H1 (cell line): ENCODE data around the gene COQ9. TPM values are rescaled to one million over a fixed set of nuclear protein-coding genes. Genes with fewer than 3 reads are reported as not detected.

ENCODE experiments used
- CTCF ChIA-PET: fragments of 300-600 bp; sonication (Branson Sonifier 250); formaldehyde crosslinking; loops from one replicate; lab custom pipeline; 2021; ENCODE audit not compliant: partially characterized antibody; lab: Charles Lee
- POLR2A ChIA-PET: fragments of 300-600 bp; sonication (Branson Sonifier 250); formaldehyde crosslinking; loops from one replicate; lab custom pipeline; 2021; ENCODE audit warnings: inconsistent platforms; ENCODE audit not compliant: partially characterized antibody; lab: Charles Lee
- DNase-seq, 2 experiments: peaks; one replicate each; pipeline versions ENCODE4 v3.0.0 to v3.0.0-alpha.2; 2010 to 2022; ENCODE audit warnings: low spot score in 2 of 2, low read depth in 1 of 2, mixed read lengths in 1 of 2
- FAIRE-seq: peaks from 2 replicates; lab custom pipeline; 2011; peaks lifted over from hg19 to GRCh38; lab: Jason Lieb, UNC
- H2AFZ ChIP-seq: 2 replicates; pipeline ENCODE4 v1.8.1; 2012; ENCODE audit warnings: low read length, inconsistent platforms
- H2AK5ac ChIP-seq: 2 replicates; pipeline ENCODE4 v1.6.1; 2013; ENCODE audit warnings: low read depth, low read length
- H2BK120ac ChIP-seq: replicated peaks from 2 replicates; pipeline ENCODE3; 2013; ENCODE audit warnings: low read depth, low read length, inconsistent platforms
- H2BK12ac ChIP-seq: 2 replicates; pipeline ENCODE4 v1.6.1; 2013; ENCODE audit warnings: low read depth, low read length
- H2BK15ac ChIP-seq: 2 replicates; pipeline ENCODE4 v1.6.1; 2013; ENCODE audit warnings: low read length
- H2BK20ac ChIP-seq: 2 replicates; pipeline ENCODE4 v1.6.1; 2013; ENCODE audit warnings: low read length
- H2BK5ac ChIP-seq: 2 replicates; pipeline ENCODE4 v1.6.1; 2013; ENCODE audit warnings: low read depth, low read length
- H3K14ac ChIP-seq: 2 replicates; pipeline ENCODE4 v1.6.1; 2013; ENCODE audit warnings: inconsistent platforms; ENCODE audit not compliant: insufficient read length
- H3K18ac ChIP-seq: 2 replicates; pipeline ENCODE4 v1.6.1; 2013; ENCODE audit warnings: low read length; ENCODE audit errors: extremely low read depth
- H3K23ac ChIP-seq: 2 replicates; pipeline ENCODE4 v1.6.1; 2013; ENCODE audit warnings: inconsistent platforms; ENCODE audit not compliant: insufficient read length
- H3K23me2 ChIP-seq: 2 replicates; pipeline ENCODE4 v1.6.1; 2013; ENCODE audit warnings: low read depth, low read length
- H3K27ac ChIP-seq: 2 replicates; pipeline ENCODE4 v1.6.1; 2011; ENCODE audit warnings: low read depth, low read length, inconsistent platforms
- H3K27me3 ChIP-seq, 4 experiments: replicated peaks in 1 of 4; 1 replicate in 1 of 4; 2 replicates in 3 of 4; pipeline versions ENCODE4 v1.6.1 to v1.8.1; 2011 to 2013; ENCODE audit warnings: low read length in 3 of 4, mild to moderate bottlenecking in 3 of 4, inconsistent platforms in 2 of 4, mixed read lengths in 2 of 4, moderate library complexity in 1 of 4; ENCODE audit not compliant: control insufficient read depth in 3 of 4, insufficient read depth in 3 of 4; ENCODE audit errors: extremely low read depth in 1 of 4
- H3K36me3 ChIP-seq, 4 experiments: 2 replicates each; pipeline versions ENCODE4 v1.6.1 to v1.8.1; 2011 to 2013; ENCODE audit warnings: mild to moderate bottlenecking in 4 of 4, low read length in 3 of 4, moderate library complexity in 2 of 4, control low read depth in 1 of 4, inconsistent platforms in 1 of 4; ENCODE audit not compliant: insufficient read depth in 4 of 4, control insufficient read depth in 2 of 4
- H3K4ac ChIP-seq: replicated peaks from 2 replicates; pipeline ENCODE3; 2013; ENCODE audit warnings: low read length, low read depth, mixed read lengths, inconsistent platforms; ENCODE audit not compliant: insufficient read length
- H3K4me1 ChIP-seq, 4 experiments: replicated peaks in 1 of 4; 1 replicate in 1 of 4; 2 replicates in 3 of 4; pipeline versions ENCODE4 v1.6.1 to v1.8.1; 2011 to 2013; ENCODE audit warnings: low read length in 3 of 4, inconsistent platforms in 2 of 4, mixed read lengths in 1 of 4; ENCODE audit not compliant: insufficient read depth in 4 of 4, control insufficient read depth in 3 of 4
- H3K4me2 ChIP-seq, 2 experiments: 2 replicates each; pipeline versions ENCODE4 v1.6.1 to v1.8.1; 2011 to 2013; ENCODE audit warnings: low read depth in 2 of 2, low read length in 2 of 2, control low read depth in 1 of 2, inconsistent platforms in 1 of 2, mild to moderate bottlenecking in 1 of 2; ENCODE audit not compliant: insufficient read depth in 1 of 2
- H3K4me3 ChIP-seq, 4 experiments: fragments of 200-600, 300-600 bp in 1 of 4; sonication (generic), shearing (Covaris generic), sonication (Bioruptor Twin) in 1 of 4; 2 replicates each; pipeline versions ENCODE4 v1.5.1 to v1.8.1; 2011 to 2016; ENCODE audit warnings: low read length in 4 of 4, low read depth in 3 of 4, control low read depth in 2 of 4, inconsistent platforms in 2 of 4, mild to moderate bottlenecking in 2 of 4, mixed read lengths in 1 of 4, moderate library complexity in 1 of 4; ENCODE audit not compliant: insufficient read depth in 2 of 4; ENCODE audit errors: extremely low read depth in 1 of 4
- H3K56ac ChIP-seq: replicated peaks from 2 replicates; pipeline ENCODE3; 2013; ENCODE audit warnings: low read depth, mild to moderate bottlenecking, mixed read lengths, low read length, inconsistent platforms; ENCODE audit not compliant: insufficient read length
- H3K79me1 ChIP-seq: 2 replicates; pipeline ENCODE4 v1.6.1; 2013; ENCODE audit warnings: low read depth, low read length, control low read depth
- H3K79me2 ChIP-seq, 2 experiments: 2 replicates each; pipeline versions ENCODE4 v1.6.1 to v1.8.1; 2012 to 2013; ENCODE audit warnings: low read length in 2 of 2, mild to moderate bottlenecking in 2 of 2, inconsistent platforms in 1 of 2; ENCODE audit not compliant: insufficient read depth in 2 of 2, control insufficient read depth in 1 of 2
- H3K9ac ChIP-seq, 4 experiments: replicated peaks in 1 of 4; 1 replicate in 1 of 4; 2 replicates in 3 of 4; pipeline versions ENCODE4 v1.6.1 to v1.8.1; 2011 to 2013; ENCODE audit warnings: low read depth in 3 of 4, low read length in 3 of 4, control low read depth in 2 of 4, mild to moderate bottlenecking in 2 of 4, moderate library complexity in 2 of 4, inconsistent platforms in 1 of 4; ENCODE audit errors: extremely low read depth in 1 of 4
- H3K9me3 ChIP-seq, 2 experiments: 2 replicates each; pipeline versions ENCODE4 v1.6.1 to v1.8.1; 2012 to 2013; ENCODE audit warnings: mild to moderate bottlenecking in 2 of 2, moderate library complexity in 2 of 2, control low read depth in 1 of 2, inconsistent platforms in 1 of 2, low read depth in 1 of 2, low read length in 1 of 2, mixed read lengths in 1 of 2; ENCODE audit not compliant: insufficient read depth in 2 of 2
- H4K20me1 ChIP-seq, 2 experiments: replicated peaks in 1 of 2; 2 replicates each; pipeline versions ENCODE3 to v1.8.1; 2011 to 2013; ENCODE audit warnings: inconsistent platforms in 2 of 2, low read length in 2 of 2, mild to moderate bottlenecking in 1 of 2; ENCODE audit not compliant: insufficient read depth in 2 of 2, control insufficient read depth in 1 of 2
- H4K5ac ChIP-seq: 2 replicates; pipeline ENCODE4 v1.6.1; 2013; ENCODE audit warnings: low read length, low read depth, mixed read lengths, inconsistent platforms; ENCODE audit not compliant: insufficient read length
- H4K8ac ChIP-seq: 2 replicates; pipeline ENCODE4 v1.8.0; 2013; ENCODE audit warnings: mild to moderate bottlenecking, moderate library complexity, low read length, inconsistent platforms; ENCODE audit not compliant: insufficient read depth; ENCODE audit errors: extremely low read depth
- H4K91ac ChIP-seq: replicated peaks from 2 replicates; pipeline ENCODE3; 2013; ENCODE audit warnings: low read length, mixed read lengths, inconsistent platforms; ENCODE audit not compliant: insufficient read length
- BACH1 ChIP-seq: IDR thresholded peaks from 2 replicates; pipeline ENCODE4 v1.6.1; 2012; ENCODE audit warnings: low read length, improper control_type of control experiment
- CHD1 ChIP-seq: IDR thresholded peaks from 2 replicates; pipeline ENCODE4 v1.6.1; 2012; ENCODE audit warnings: low read depth, low read length, improper control_type of control experiment
- KDM4A ChIP-seq: IDR thresholded peaks from one replicate; pipeline ENCODE4 v1.7.1; 2012; ENCODE audit warnings: low read depth, mild to moderate bottlenecking, moderate library complexity, low read length, inconsistent platforms; ENCODE audit not compliant: severe bottlenecking
- MAFK ChIP-seq: IDR thresholded peaks from 2 replicates; pipeline ENCODE4 v1.6.1; 2012; ENCODE audit warnings: low read depth, mild to moderate bottlenecking, improper control_type of control experiment, low read length
- NRF1 ChIP-seq: IDR thresholded peaks from 2 replicates; pipeline ENCODE4 v1.6.1; 2011; ENCODE audit warnings: mild to moderate bottlenecking, low read depth, low read length, improper control_type of control experiment
- POU5F1 ChIP-seq: IDR thresholded peaks from 2 replicates; pipeline ENCODE4 v1.6.1; 2011; ENCODE audit warnings: low read depth, mild to moderate bottlenecking, low read length, moderate library complexity
- SUZ12 ChIP-seq: fragments of 200-600 bp; sonication (generic); IDR thresholded peaks from 2 replicates; pipeline ENCODE4 v1.6.1; 2012; ENCODE audit warnings: mild to moderate bottlenecking, inconsistent platforms, low read length, moderate library complexity, mixed read lengths
- WGBS, 2 experiments: shearing (Covaris generic) in 1 of 2; methylation state at CpG; one replicate each; pipeline versions ENCODE4 v1.1.6 to v1.1.7; 2013 to 2015; ENCODE audit warnings: low lambda C conversion rate in 2 of 2, mixed read lengths in 2 of 2, inconsistent platforms in 1 of 2, low coverage in 1 of 2, missing lambda C conversion rate in 1 of 2; ENCODE audit not compliant: insufficient replicate concordance in 2 of 2, insufficient coverage in 1 of 2, insufficient read length in 1 of 2; ENCODE audit errors: extremely low coverage in 1 of 2, missing lambda C conversion rate in 1 of 2; 5-methylcytosine and 5-hydroxymethylcytosine counted together
- polyA plus RNA-seq, 7 experiments: library from polyadenylated mRNA; depleted of rRNA in 3 of 7; stranded (reverse) in 5 of 7; unstranded in 2 of 7; fragments of >200 nt in 5 of 7; fragments of 200-250 nt in 2 of 7; gene quantifications; 1 replicate in 5 of 7; 2 replicates in 1 of 7; 4 replicates in 1 of 7; pipeline versions ENCODE4 v1.2.1 to v1.2.3, GENCODE V29; 2011 to 2013; ENCODE audit warnings: missing spikeins in 2 of 7, mixed read lengths in 2 of 7
- total RNA-seq: library from RNA; stranded (reverse); fragmentation: NEBNext Ultra II Directional; extraction: Animal tissue kit (Norgen Biotek cat#: 25700); gene quantifications from 2 replicates; pipeline ENCODE4 v1.2.1, GENCODE V29; 2021
- TF ChIP-seq, protein P1 (sequence below): IDR thresholded peaks from 2 replicates; pipeline ENCODE4 v1.6.1; 2012; ENCODE audit warnings: inconsistent platforms
- TF ChIP-seq, protein P2 (sequence below): IDR thresholded peaks from 2 replicates; pipeline ENCODE4 v1.6.1; 2012; ENCODE audit warnings: low read length, inconsistent platforms

Gene COQ9
- total and polyA plus RNA-seq, 2 of the 8 experiments (the other 6 are each of a cell fraction or from before 2014, with no cell fraction given): 33.3 to 60.3 TPM

DNA sequence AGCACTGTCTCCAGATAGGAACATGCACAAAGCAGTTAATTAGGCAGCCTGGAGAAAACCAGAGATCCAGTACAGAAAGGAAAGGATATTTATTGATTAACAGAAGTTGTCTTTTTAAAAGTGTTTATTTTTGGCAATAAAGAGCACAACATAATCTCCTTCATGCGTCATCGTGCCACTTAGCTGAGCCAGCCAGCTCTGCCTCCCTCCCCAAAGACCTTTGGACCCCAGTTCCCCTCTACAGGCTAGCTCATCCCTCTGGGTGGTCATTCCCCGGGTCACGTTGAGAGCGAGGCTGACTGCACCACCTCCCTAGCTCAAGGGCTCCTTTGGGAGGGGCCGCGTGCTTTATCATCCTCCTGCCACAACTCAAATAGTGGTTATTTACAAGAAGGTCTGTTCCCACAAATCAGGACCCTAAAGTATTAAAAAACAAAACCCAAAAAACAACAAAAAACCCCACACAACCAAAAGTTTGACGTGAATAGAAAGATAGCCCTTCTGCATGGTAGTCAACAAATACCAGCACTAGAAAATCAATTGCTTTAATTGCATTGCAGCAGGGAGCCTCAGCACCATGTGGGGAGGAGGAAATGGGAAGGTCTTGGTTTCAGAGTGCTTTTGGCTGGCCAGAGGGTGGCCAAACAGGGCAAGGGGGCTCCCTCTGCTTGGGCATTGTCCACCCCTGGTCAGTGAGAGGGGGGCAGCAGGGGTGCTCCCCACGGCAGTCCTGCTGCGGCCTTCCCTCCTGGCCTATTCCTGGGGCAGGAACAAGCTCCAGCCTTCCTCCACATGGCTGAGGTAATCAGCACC, 24.8 kb downstream of the COQ9 start:
- Histone ChIP-seq H3K9me3 (no peaks in the 10 kb centered on the region), H4K20me1 (peaks cover 2 to 3% of the 10 kb centered on the region in 2 experiments), H3K14ac (no peak overlapping the region), H3K79me2 (no peaks in the 10 kb centered on the region), H3K4me2 (peak overlapping the region; percentile 15 to 53), H4K5ac (peak overlapping the region; percentile 39), H3K79me1 (0 out of 2 replicates have a peak, but pooled peaks cover 2% of the 10 kb centered on the region), H2AFZ (no peak overlapping the region), H2BK15ac (no peak overlapping the region), H3K4ac (peak overlapping the region; percentile 17), H3K23ac (no peak overlapping the region), H3K27me3 (no peaks in the 10 kb centered on the region), H3K4me3 (peak overlapping the region in 2 of 4 experiments; percentile 1 to 14; a peak in 2 of 8 replicates), H2AK5ac (no peak overlapping the region), H4K8ac (peak overlapping the region; percentile 3; the same call in 1 of the 2 replicates), H2BK12ac (0 out of 2 replicates have a peak overlapping the region, but pooled peaks have one; percentile 56), H2BK20ac (no peak overlapping the region), H3K18ac (peak overlapping the region; percentile 14; the same call in 1 of the 2 replicates), H3K4me1 (peaks cover 10 to 42% (median 33%) of the 10 kb centered on the region in 4 experiments), H3K36me3 (peaks cover 16 to 54% (median 33%) of the 10 kb centered on the region in 4 experiments), H2BK120ac (no peak overlapping the region), H2BK5ac (peak overlapping the region; percentile 94), H4K91ac (no peak overlapping the region), H3K27ac (peak overlapping the region; percentile 38; the same call in 1 of the 2 replicates), H3K9ac (no peak overlapping the region; a peak in 1 of 7 replicates), H3K56ac (peak overlapping the region; percentile 70), H3K23me2 (no peaks in the 10 kb centered on the region; the same call in 1 of the 2 replicates)
- ChIA-PET POLR2A (interaction anchor here (1.2 to 10.3 kb wide), 10 partner anchors 9 to 65 kb away, joined by 3 to 67 read pairs (median 6); partner anchors contain the start of genes CCDC102A, CIAPIN1, COQ9 and DOK4), CTCF (interaction anchor here (0.8 to 15.0 kb wide), 4 partner anchors 10 to 54 kb away, joined by 4 to 210 read pairs (median 77); partner anchors contain the start of gene POLR2C)
- 35% methylated on average over 10 of the region's 10 CpGs; no CpG with 5 or more reads in 1 of the 2 experiments for whole genome bisulfite sequencing, 2 experiments
- DNase-seq: peak in 1 of 2 experiments; percentile 60
- no peak for FAIRE-seq
- TF ChIP-seq, protein P1, sequence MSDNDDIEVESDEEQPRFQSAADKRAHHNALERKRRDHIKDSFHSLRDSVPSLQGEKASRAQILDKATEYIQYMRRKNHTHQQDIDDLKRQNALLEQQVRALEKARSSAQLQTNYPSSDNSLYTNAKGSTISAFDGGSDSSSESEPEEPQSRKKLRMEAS: 0 out of 2 replicates have a peak, but pooled peaks have one; percentile 14
- TF ChIP-seq POU5F1: no peak
- TF ChIP-seq, protein P2, sequence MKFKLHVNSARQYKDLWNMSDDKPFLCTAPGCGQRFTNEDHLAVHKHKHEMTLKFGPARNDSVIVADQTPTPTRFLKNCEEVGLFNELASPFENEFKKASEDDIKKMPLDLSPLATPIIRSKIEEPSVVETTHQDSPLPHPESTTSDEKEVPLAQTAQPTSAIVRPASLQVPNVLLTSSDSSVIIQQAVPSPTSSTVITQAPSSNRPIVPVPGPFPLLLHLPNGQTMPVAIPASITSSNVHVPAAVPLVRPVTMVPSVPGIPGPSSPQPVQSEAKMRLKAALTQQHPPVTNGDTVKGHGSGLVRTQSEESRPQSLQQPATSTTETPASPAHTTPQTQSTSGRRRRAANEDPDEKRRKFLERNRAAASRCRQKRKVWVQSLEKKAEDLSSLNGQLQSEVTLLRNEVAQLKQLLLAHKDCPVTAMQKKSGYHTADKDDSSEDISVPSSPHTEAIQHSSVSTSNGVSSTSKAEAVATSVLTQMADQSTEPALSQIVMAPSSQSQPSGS: peak; percentile 77; the same call in 1 of the 2 replicates
- no peak for TF ChIP-seq BACH1
- TF ChIP-seq KDM4A: no peak
- no peak for TF ChIP-seq NRF1
- TF ChIP-seq CHD1: no peak
- no peak for TF ChIP-seq MAFK
- no peak for TF ChIP-seq SUZ12
